Measurements from ENCODE around the gene ZNF600.
"Not testable (repeated sequence)": the region's sequence is repeated elsewhere in the genome, so short reads cannot be mapped to it uniquely, and the experiment has no call there.

ZNF600 gene

DNA sequence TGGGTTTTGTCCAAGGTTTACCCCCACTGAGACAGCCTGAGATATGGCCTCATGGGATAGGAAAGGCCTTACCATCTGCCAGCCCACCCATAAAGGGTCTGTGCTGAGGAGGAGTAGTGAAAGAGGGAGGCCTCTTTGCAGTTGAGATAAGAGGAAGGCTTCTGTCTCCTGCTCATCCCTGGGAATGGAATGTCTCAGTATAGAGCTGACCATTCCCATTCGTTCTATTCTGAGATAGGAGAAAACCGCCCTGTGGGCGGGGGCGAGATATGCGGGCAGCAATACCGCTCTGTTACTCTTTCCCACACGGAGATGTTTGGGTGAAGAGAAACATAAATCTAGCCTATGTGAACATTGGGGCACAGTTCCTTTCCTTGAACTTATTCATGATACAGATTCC, 45.2 kb downstream of the ZNF600 start:
- DNase-seq = not testable (repeated sequence)

DNA sequence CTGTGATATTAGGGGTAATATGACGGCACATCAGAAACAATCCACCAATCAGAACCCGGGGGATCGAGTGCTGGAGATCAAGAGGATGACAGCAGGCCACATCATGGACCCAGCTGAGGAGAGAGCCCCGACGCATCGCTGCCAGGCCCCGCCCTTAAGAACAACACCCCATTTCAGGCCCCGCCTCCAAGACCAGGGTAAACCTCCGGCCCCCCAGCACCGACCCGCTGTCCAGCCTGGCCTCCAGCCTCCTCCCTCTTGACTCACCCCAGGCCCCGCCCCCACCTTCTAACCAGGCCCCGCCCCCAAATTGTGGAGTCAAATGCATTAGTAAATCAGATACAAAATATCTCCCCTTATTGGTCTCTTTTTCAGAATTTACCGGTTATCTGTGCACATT, 47.0 kb downstream of the ZNF600 start:
- no peak for DNase-seq

DNA sequence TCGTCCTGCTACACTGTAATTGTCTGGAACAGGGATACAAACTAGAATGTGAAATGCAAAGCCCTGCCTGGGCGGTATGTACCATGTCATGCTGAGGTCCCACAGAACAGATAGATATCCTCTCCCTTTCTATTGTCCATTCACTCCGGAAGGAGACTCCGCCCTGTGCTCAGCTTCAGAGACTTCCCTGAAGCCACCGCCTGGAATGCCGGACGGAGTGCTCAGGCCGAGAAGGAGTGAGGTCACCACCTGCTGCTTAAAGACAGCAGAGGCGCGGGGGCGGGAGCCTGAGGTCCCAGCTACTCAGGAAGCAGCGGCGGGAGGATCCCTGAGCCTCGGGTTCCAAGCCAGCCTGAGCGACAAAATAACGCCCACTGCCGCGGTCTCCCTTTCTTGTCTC, 50.9 kb downstream of the ZNF600 start:
- no peak for DNase-seq

DNA sequence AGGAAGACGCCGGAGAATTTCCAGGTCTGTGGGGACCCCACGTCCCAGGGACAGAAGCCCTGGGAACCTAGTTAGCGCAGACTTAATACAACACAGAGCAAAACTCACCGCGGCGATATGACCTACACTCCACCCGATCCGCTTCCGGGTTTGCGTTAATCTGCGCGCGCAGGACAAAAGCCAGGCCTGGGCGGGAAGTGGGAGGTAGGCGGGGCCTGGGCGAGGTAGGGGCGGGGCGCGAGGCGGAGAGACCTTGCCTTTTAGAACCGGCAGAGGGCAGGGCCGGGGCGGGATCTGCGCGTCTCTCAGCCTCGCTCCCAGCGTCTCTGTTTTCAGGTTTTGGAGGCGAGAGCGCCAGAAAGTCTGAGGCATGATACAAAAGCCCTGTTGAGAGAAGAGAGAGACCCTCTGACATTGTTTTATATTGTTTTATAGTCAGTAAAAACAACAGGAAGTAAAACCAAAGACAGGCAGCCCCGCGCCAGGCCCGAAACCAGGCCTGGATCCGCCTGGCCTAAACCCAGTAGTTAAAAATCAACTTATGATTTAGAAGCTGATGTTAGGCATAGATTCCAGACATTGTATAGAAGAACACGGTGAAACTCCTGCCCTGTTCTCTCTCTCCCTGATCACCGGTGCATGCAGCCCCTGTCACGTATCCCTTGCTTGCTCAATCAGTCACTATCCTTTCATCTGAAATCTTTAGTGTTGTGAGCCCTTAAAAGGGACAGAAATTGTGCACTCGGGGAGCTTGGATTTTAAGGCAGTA, 51.5 kb downstream of the ZNF600 start, which contains the start of gene ZNF611:
Gene ZNF611 (minus strand): TSS at position 152 of the 769 bp plus-strand sequence. CDS start 19,150 bp downstream, outside the sequence.
- DNase-seq = peak; percentile 86

DNA sequence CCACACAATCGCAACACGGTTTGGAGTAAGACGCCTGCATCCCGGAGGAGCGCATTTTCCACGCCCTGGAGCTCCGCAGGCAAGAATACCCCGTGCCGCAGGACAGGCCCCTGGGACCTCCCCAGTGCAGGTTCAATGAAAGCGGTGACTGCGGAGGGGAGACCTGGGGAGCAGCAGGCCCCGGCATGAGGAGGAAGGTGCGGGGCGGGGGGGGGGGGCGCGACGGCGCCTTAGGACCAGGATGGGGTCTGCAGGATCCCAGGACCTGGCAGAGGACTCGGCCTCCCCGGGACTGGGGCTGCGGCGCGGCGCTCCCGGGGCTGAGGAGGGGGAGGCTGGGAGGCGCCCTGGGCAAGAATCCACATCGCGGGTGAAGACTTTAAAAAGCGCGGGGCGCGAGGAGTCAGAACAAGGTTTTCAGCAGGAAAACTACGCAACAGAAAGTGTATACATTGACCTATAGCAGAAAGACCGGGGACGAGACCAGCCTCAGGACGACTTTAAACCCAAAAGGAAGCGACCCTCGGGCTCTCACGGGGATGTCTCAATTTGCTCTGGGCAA, 52.2 kb downstream of the ZNF600 start:
- no peak for DNase-seq

DNA sequence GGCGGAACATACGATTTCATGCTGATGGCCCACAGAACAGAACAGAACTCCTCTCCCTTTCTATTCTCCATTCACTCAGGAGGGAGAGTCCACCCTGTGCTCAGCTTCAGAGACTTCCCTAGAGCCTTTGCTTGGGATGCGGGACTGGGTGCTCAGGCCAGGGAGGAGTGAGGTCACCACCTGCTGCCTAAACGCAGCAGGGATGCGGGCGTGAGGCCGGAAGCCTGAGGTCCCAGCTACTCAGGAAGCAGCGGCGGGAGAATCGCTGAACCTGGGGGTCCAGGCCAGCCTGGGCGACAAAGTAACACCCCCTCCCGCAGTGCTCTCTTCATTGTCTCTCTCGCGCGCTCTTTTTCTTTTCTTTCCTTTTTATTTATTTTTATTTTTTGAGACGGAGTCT, 60.5 kb downstream of the ZNF600 start:
- not testable (repeated sequence) for DNase-seq

DNA sequence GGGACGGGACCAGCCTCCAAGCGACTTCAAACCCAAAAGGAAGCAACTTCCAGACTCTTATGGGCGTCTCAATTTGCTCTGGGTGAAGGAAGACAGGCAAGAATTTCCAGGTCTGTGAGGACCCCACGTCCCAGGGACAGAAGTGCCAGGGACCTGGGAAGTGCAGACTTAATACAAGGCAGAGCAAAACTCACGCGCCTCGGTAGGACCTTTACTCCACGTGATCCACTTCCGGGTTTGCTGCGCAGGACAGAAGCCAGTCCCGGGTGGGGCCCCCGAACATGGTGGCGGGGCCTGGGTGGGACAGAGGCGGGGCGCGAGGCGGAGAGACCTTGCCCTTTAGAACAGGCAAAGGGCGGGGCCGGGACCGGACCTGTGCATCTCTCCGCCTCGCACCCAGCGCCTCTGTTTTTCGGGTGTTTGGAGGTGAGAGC, 61.0 kb downstream of the ZNF600 start:
- no peak for DNase-seq

DNA sequence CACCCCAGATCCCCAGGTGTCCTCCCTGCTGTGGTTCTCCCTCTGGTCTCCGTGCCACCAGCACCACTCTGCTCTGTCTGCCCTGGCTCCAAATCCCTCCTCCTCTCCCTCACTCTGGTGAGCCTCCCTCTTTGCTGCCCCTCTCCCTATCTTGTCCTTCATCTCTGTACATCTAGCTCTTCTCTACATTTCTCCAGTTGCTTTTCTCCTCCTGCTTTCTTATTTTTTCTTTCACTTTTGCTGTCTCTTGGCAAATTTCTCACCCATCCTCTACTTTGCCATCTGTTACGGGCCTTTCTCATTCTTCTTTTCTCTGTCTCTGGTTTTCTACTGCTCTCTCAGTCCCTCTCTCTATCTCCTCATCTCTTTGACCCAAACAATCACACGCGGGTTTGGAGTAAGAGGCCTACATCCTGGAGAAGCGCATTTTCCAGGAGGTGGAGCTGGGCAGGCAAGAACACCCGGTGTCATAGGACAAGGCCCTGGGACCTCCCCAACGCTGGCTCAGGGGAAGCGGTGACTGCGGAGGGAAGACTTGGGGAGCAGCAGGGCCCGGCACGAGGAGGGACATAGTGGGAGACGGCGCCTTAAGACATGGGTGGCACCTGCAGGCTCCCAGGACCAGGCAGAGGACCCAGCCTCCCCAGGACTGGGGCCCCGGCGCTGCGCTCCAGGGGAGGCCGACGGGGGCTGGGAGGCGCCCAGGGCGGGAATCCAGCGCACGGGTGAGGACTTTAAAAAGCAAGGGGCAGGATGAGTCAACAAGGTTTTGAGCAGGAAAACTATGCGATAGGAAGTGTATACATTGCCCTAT, 61.7 kb downstream of the ZNF600 start:
- no peak for DNase-seq

DNA sequence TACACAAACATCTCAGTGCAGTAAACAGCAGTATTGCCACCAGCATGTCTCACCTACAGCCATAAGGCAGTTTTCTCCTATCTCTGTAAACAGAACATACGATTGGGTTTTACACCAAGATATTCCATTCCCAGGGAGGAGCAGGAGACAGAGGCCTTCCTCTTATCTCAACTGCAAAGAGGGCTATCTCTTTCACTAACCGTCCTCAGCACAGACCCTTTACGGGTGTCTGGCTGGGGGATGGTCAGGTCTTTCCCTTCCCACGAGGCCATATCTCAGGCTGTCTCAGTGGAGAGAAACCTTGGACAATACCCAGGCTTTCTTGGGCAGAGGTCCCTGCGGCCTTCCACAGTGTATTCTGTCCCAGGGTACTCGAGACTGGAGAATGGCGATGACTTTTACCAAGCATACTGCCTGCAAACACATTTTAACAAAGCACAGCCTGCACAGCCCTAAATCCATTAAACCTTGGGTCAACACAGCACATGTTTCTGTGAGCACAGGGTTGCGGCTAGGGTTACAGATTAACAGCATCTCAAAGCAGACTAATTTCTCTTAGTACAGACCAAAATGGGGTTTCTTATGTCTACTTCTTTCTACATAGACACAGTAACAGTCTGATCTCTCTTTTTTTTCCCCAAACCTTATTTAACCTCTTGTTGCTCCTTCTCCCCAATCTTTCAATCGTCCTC, 62.5 kb downstream of the ZNF600 start:
- DNase-seq = not testable (repeated sequence)

DNA sequence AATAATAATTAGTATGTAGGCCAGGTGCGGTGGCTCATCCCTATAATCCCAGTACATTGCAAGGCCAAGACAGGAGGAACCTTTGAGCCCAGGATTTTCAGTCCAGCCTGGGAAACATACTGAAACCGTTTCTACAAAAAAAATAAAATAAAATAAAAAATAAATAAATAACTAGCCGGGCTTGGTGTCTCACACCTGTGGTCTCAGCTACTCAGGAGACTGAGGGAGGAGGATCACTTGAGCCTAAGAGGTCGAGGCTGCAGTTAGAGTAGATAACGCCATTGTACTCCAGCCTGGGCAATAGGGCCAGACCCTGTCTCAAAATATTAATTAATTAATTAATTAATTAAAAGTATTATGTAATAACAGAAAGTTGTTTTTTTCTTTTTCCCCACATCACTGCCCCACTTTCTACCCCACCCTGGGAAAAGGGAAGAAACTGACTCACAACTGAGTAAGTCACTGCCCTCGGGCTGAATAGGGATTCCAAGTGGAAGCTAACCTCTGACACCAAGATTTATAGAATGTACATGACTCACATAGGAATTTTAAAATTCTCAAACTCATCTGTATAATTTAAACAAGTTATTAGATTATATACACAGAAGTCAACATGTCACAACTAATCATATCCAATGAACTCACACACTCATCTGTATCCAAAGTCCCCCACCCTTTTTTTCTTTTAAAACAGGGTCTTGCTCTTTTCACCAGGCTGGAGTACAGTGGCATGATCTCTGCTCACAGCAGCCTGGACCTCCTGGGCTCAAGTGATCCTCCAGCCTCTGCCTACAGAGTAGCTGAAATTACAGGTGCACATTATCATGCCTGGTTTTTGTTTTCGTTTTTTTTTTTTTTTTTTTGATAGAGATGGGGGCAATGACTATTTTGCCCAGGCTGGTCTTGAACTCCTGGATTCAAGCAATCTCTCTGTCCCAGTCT, 64.3 kb downstream of the ZNF600 start:
- no peak for DNase-seq

DNA sequence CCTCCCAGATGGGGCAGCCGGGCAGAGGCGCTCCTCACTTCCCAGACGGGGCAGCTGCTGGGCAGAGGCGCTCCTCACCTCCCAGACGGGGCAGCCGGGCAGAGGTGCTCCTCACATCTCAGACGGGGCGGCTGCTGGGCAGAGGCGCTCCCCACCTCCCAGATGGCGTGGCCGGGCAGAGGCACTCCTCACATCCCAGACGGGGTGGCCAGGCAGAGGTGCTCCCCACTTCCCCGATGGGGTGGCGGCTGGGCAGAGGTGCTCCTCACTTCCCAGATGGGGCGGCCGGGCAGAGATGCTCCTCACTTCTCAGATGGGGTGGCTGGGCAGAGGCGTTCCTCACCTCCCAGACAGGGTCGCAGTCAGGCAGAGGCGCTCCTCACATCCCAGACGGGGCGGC, 66.0 kb downstream of the ZNF600 start:
- not testable (repeated sequence) for DNase-seq

DNA sequence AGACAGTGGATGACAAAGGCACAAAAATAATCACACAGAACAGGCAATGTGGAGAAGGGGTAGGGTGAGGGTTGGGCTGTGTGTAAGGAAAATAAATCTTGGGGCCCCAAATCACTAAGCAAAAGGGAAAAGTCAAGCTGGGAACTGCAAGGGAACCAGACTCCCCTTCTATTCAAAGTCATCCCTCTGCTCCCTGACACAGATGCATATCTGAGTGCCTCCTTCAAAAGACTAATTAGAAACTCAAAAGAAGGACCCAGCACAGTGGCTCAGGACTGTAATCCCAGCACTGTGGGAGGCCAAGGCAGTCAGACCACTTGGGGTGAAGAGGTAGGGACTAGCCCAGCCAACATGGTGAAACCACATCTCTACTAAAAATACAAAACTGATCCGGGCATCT, 70.1 kb downstream of the ZNF600 start:
- no peak for DNase-seq

DNA sequence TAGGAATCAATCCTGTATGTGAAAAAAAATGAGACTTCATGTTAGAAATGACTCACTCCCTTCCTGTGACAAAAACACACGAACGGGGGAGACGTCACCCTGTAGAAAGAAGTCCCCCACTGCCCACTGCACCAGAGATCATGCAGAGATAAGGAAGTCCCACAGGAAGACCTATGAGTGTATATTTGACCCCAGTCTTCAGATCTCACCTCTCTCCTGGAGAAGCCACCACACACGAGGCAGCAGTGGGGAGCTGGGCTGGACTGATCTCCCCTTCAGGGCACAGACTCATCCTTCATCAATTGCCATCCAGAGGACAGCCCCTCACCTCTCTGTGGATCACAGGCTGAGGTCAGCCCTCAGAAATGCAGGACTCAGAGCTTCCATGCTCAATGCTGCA, 70.7 kb downstream of the ZNF600 start:
- DNase-seq = not testable (repeated sequence)

DNA sequence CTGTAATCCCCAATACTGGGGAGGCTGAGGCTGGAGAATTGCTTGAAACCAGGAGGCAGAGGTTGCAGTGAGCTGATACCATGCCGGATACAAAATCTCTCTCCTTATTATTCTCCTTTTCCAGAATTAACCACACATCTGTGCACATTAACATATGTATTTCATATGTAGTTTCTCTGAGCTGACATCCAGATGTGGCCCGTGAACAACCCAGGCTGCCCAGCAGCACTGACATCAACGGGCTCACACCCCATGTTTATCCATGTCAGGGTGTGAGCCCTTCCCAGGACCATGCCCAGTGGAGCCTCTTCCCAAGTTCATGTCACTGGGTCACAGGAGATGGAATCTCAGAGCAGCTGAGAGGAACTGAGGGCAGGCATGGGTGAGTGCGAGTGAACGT, 71.3 kb downstream of the ZNF600 start:
- not testable (repeated sequence) for DNase-seq

All from NCI-H1092 treated with DMSO at 0.1 percent for 48 hours (cell line).